Glomerular endothelial cell (primary cell): Measurements from ENCODE around the gene PPIH. TPM values are rescaled to one million over a fixed set of nuclear protein-coding genes. Genes with fewer than 3 reads are reported as not detected.
"Not testable (repeated sequence)": the region's sequence is repeated elsewhere in the genome, so short reads cannot be mapped to it uniquely, and the experiment has no call there.

Experiments
- DNase-seq: peaks from one replicate; pipeline ENCODE4 v3.0.0-alpha.2; 2011; ENCODE audit warnings: low read depth, low spot score; ENCODE audit errors: extremely low read depth
- total RNA-seq: library from RNA; depleted of rRNA; stranded (reverse); fragments of >200 nt; gene quantifications from 2 replicates; pipeline ENCODE4 v1.2.3, GENCODE V29; 2015

Gene PPIH
- 21.5 and 40.6 TPM in 2 replicates for total RNA-seq

GRCh38 chr1:42657981-42658876 lies at the start of gene PPIH:
Gene PPIH, plus strand, starts transcription at chr1:42658423. Its CDS starts 24 bp downstream, at chr1:42658447.
- peak; percentile 47 for DNase-seq

- no peak for DNase-seq
These were observed 44.5 kb upstream of the PPIH start for GRCh38 chr1:42613803-42614131.

DNA sequence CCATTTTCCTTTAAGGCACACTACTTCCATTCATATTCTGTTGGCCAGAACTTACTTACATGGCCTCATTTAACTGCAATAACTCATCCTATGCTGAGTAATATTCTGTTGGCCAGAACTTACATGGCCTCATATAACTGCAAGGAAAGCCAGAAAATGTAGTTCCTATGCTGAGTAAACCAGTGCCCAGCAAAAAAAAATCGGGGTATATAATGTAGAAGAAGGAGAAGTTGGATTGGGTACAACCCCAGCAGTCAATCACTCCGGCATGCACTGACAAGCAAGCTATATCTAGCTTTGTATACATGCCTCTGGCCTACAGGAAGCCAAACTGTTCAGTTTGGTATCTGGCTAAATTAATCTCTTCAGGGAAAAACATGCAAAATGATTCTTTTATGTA lies 39.4 kb upstream of the PPIH start:
- no peak for DNase-seq

GRCh38 chr1:42620307-42620706 lies 37.9 kb upstream of the PPIH start:
- no peak for DNase-seq

GRCh38 chr1:42621180-42621579 lies 37.0 kb upstream of the PPIH start:
- DNase-seq = not testable (repeated sequence)

- not testable (repeated sequence) for DNase-seq
These were observed 31.0 kb upstream of the PPIH start for GRCh38 chr1:42627205-42627604.

GRCh38 chr1:42639116-42639515 lies 19.1 kb upstream of the PPIH start:
- no peak for DNase-seq

- peak; percentile 18 for DNase-seq
These were observed 12.2 kb upstream of the PPIH start for GRCh38 chr1:42646056-42646455.

DNA sequence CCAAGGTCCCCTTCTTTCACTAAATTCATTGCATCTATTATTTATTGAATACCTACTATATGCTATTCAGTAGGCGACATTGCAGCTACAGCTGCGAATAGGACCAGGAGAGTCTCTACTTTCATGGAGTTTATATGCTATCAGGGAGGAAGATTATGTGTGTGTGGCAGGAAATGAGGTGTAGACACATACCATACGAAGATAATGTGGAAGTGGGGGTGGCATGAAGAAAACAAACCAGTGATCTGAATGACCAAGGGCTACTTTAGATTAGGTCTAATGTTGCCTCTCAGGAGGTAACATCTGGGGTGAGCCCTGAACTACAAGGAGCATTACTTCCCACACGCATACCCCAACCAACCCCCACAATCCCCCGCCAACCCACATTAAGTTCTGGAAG lies 1.0 kb upstream of the PPIH start:
- DNase-seq = no peak

DNA sequence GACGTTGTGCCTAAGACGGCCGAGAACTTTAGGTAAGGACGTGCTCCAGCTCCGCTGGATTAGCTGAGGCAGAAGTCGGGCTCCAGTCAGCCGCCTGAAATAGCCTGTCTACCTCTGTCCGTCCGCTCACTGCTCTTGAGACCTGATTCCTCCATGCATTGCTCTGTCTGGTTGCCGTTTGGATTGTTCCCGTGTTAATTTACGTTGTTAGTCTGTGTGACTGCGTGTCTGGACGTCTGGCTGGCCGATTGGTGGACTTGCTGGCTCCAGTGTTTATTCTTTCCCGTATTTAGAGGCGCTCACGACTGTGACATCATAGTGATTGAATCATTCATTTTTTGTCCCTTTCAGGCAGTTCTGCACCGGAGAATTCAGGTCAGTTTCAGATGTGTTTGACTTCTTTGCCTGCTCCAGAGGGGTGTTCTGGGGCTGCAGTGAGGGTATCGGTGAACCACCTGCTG lies 684 bp downstream of the PPIH start:
- no peak for DNase-seq

- no peak for DNase-seq
These were observed 2.8 kb downstream of the PPIH start for GRCh38 chr1:42660907-42661500.

- DNase-seq = no peak
These were observed 11.7 kb downstream of the PPIH start for GRCh38 chr1:42669936-42670335.

DNA sequence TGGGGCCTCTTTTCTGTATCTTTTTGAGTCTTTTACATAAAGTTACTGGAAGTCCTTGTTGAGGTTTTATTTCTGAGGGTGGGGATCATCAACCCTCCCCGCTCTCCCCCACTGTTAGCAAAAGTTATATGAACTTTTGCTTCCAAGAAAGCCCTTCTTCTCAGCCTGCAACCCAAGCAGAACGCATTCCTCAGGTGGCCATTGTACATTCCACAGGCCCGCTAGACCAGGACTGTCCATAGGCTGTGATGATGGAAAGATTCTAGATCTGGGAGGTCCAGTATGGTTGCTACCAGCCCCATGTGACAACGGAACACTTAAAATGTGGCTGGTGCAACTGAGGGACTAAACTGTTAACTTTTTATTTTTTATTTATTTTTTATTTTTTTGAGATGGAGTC lies 12.2 kb downstream of the PPIH start:
- no peak for DNase-seq

- peak; percentile 65 for DNase-seq
These were observed 16.0 kb downstream of the PPIH start for GRCh38 chr1:42674214-42674613.

- DNase-seq = no peak
These were observed 16.5 kb downstream of the PPIH start for GRCh38 chr1:42674682-42675081.

- DNase-seq = no peak
These were observed 17.2 kb downstream of the PPIH start for GRCh38 chr1:42675467-42675866.

GRCh38 chr1:42676534-42677087 lies 18.4 kb downstream of the PPIH start:
- no peak for DNase-seq

GRCh38 chr1:42679364-42679983 lies 21.3 kb downstream of the PPIH start:
- DNase-seq = no peak

DNA sequence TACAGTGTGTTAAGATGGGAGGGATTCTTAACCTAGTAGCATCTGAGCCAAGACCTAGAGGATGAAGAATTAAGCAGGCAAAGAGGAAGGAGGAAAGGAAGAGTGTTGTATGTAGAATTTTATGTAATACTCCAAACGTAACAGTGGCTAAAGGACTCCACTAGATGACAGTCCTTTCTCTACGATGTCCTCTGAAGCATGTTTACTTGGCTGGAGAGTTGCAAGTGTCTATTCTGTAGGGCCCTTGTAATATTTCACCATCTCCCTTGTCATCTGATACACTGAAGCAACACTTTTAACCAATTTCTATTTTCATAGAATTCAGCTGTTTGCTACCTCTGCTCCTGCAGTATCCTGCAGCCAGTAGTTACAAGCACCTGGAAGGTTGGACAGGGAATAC lies 21.8 kb downstream of the PPIH start:
- DNase-seq = no peak

- no peak for DNase-seq
These were observed 22.9 kb downstream of the PPIH start for GRCh38 chr1:42680921-42681683.
